AG04450 (cell line): ENCODE results near the gene CD9. TPM values are rescaled to one million over a fixed set of nuclear protein-coding genes. Genes with fewer than 3 reads are reported as not detected.
A peak's percentile ranks its signal among the peaks of the same experiment; 100 is the strongest.

ENCODE experiments used
- CTCF ChIA-PET: fragments of 300-600, 350-600 bp; formaldehyde crosslinking; extraction: SDS; loops from one replicate; lab custom pipeline; 2022; ENCODE audit warnings: antibody characterized with exemption, inconsistent platforms; lab: Charles Lee
- POLR2A ChIA-PET: fragments of 350-600 bp; formaldehyde crosslinking; extraction: SDS; loops from one replicate; lab custom pipeline; 2021; ENCODE audit warnings: antibody characterized with exemption, inconsistent platforms; lab: Yijun Ruan, JAX
- DNase-seq: peaks from one replicate; pipeline ENCODE4 v3.0.0-alpha.2; 2011; ENCODE audit warnings: low read depth, low spot score
- H3K27ac ChIP-seq: one replicate; pipeline ENCODE4 v1.5.1; 2012; ENCODE audit warnings: low read depth, low read length, control low read depth
- H3K27me3 ChIP-seq: one replicate; pipeline ENCODE4 v1.6.0; 2012; ENCODE audit warnings: low read length; ENCODE audit not compliant: control insufficient read depth, insufficient read depth
- H3K4me3 ChIP-seq: 2 replicates; pipeline ENCODE4 v1.5.1; 2011; ENCODE audit warnings: mild to moderate bottlenecking, low read depth, low read length, control low read depth
- H3K9me3 ChIP-seq: 2 replicates; pipeline ENCODE4 v1.5.1; 2012; ENCODE audit warnings: low read length; ENCODE audit not compliant: control insufficient read depth, insufficient read depth
- CTCF ChIP-seq: IDR thresholded peaks from 2 replicates; pipeline ENCODE4 v1.5.1; 2011; ENCODE audit warnings: low read depth, low read length, control low read depth, inconsistent platforms
- polyA plus RNA-seq: library from polyadenylated mRNA; depleted of rRNA; stranded (reverse); fragments of >200 nt; gene quantifications from 2 replicates; pipeline ENCODE4 v1.2.3, GENCODE V29; 2011

The CD9 gene
- polyA plus RNA-seq, 1 experiment, result 177 TPM

DNA sequence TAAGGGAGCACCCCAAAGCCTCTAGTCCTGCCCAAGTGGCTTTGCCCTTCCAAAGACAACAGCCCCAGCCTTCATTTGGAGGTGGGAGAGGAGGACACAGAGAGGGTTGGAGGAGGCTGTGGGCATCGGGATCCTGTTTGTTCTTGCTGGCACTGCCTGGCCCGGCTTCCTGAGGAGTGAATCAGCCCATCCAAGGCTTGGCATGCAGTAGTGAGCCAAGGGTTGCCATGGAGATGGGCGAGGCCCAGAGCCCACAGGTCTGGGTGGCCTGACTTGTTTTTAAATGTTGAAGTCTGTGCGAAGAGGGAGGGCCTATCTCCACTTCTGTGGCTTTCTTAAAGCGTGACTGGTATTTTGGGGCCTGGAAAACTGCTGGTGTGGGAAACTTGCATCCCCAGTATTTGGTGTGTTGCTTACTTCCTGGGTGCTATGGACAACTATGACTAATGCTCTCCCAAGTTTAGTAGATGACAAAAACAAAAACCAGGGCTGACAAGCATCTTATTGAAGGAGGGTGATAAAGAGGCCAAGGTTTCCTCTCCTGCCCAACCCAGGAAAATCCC, 15.8 kb downstream of the CD9 start:
- DNase-seq, result no peak
- ChIA-PET POLR2A (no interaction called here), CTCF (interaction anchor here (10.2 kb wide), 1 partner anchor 20 kb away, joined by 89 read pairs; no protein-coding TSS in a partner anchor)
- TF ChIP-seq CTCF, result no peak
- Histone ChIP-seq H3K4me3 (no peak overlapping the region), H3K27me3 (no peaks in the 10 kb centered on the region), H3K9me3 (no peaks in the 10 kb centered on the region; the same call in 1 of the 2 replicates), H3K27ac (no peak overlapping the region)

DNA sequence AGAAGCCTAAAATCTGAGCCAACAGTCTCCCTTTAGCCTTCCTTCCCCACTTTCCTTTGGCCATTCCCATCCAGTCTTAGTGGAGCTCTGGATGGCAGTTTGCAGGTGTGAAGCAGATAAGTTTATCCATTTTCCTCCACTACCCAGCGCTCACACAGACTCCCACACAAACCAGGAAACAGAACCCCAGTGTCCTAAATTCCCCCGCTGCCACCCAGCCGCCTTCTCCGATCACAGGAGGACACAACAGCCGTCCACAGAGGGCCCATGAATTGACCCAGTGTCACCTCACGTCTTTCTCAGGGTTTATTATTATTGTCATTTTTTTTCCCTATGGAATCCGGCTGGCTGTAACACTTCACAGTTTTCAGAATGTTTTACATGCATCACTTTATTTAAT, 16.4 kb downstream of the CD9 start:
- Histone ChIP-seq H3K27ac (no peak overlapping the region), H3K9me3 (no peaks in the 10 kb centered on the region; the same call in 1 of the 2 replicates), H3K27me3 (no peaks in the 10 kb centered on the region), H3K4me3 (no peak overlapping the region)
- CTCF ChIA-PET, result interaction anchor here (1.0 to 2.1 kb wide), 2 partner anchors 21 to 63 kb away, joined by 3 to 9 read pairs; no protein-coding TSS in a partner anchor
- DNase-seq, result no peak
- TF ChIP-seq CTCF, result no peak
- POLR2A ChIA-PET, result no interaction called here

DNA sequence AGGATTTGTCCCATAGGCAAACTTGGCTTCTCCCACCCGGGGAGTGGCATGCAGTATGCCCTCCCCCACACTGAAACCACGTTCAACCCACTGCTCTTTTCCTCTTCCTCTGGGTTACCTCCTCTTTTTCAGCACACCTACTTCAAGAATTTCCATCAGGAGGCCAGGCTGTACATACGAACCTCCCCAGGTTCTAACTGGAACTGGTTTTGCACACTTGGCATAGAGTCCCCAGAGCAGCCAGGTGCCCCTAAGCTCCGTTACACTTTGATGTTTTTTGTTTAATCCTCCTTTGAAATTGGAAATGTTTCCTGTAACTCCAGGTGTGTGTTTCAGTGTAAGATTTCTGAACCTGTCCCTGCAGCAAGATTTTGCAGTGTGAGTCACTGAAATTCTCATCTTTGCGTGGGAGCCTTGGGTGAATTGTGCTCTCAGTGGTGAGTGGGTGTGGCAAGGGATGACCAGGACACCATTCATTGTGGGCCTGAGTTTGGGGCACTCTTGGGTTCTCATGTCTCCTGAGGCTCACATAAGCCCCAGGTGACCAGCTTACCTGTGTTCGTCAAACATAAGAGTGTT, 18.2 kb downstream of the CD9 start:
- CTCF ChIA-PET, result interaction anchor here (2.1 kb wide), 1 partner anchor 23 kb away, joined by 9 read pairs; no protein-coding TSS in a partner anchor
- DNase-seq, result no peak
- Histone ChIP-seq H3K9me3 (no peaks in the 10 kb centered on the region; the same call in 1 of the 2 replicates), H3K27ac (no peak overlapping the region), H3K27me3 (no peaks in the 10 kb centered on the region), H3K4me3 (no peak overlapping the region)
- POLR2A ChIA-PET, result no interaction called here
- TF ChIP-seq CTCF, result no peak

- CTCF ChIA-PET, result no interaction called here
- no peak for DNase-seq
- POLR2A ChIA-PET, result no interaction called here
- H3K27me3 ChIP-seq, result no peaks in the 10 kb centered on the region
- no peak for TF ChIP-seq CTCF
- no peaks in the 10 kb centered on the region; the same call in 1 of the 2 replicates for H3K9me3 ChIP-seq
- no peak overlapping the region for H3K4me3 ChIP-seq
- H3K27ac ChIP-seq, result peak overlapping the region; percentile 21
These were observed 19.8 kb downstream of the CD9 start for GRCh38 chr12:6219980-6220379.

DNA sequence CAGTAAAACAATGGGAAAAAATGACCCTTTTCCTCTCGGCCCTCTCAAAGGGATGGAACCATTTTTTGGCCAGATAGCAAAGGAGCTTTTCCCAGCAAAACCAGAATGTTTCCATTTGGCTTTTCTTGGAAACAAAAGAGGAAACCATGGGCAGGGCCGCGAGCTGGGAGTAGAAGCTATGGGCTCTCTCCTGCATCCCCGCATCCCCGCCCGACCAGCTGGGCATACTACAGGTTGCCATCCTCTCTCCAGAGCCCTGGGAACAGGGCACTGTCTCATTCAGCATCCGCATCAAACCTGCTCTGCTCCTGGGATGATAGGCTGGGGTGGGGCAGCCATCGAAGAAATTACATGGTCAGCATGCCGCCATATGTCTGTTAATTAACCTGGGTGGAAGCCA, 20.9 kb downstream of the CD9 start:
- Histone ChIP-seq H3K27ac (no peak overlapping the region), H3K27me3 (no peaks in the 10 kb centered on the region), H3K4me3 (no peak overlapping the region), H3K9me3 (no peaks in the 10 kb centered on the region; the same call in 1 of the 2 replicates)
- ChIA-PET CTCF (interaction anchor here (1.2 to 1.5 kb wide), 2 partner anchors 26 to 64 kb away, joined by 3 to 6 read pairs; no protein-coding TSS in a partner anchor), POLR2A (no interaction called here)
- no peak for TF ChIP-seq CTCF
- DNase-seq, result no peak
